ENCODE measurements around the gene TRAF3IP1.

DNA sequence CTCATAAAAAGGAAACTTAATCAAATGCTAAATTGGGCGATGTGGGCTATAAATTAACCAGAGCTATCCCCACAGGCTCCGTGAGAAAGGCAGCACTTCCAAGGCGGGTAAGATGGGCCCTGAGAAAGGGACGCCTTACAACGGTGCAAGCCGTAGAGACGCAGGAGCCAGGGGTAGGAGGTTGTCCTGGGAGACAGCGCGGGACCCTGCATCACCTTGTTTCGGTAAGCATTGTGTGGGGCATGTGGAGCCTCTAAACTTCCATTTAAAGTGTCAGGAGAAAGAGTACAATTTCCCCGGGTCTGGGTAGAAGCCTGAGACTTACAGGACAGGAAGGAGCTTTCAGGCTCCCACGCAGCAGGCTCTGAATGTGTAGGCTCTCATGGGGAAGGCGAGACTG lies 30.7 kb upstream of the TRAF3IP1 start:
- TF ChIP-seq, protein P1, sequence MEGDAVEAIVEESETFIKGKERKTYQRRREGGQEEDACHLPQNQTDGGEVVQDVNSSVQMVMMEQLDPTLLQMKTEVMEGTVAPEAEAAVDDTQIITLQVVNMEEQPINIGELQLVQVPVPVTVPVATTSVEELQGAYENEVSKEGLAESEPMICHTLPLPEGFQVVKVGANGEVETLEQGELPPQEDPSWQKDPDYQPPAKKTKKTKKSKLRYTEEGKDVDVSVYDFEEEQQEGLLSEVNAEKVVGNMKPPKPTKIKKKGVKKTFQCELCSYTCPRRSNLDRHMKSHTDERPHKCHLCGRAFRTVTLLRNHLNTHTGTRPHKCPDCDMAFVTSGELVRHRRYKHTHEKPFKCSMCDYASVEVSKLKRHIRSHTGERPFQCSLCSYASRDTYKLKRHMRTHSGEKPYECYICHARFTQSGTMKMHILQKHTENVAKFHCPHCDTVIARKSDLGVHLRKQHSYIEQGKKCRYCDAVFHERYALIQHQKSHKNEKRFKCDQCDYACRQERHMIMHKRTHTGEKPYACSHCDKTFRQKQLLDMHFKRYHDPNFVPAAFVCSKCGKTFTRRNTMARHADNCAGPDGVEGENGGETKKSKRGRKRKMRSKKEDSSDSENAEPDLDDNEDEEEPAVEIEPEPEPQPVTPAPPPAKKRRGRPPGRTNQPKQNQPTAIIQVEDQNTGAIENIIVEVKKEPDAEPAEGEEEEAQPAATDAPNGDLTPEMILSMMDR (IDR thresholded peaks at IDR 0.05): no peak
- no peak for TF ChIP-seq POLR2AphosphoS5 (IDR thresholded peaks at IDR 0.05)
- no peak for TF ChIP-seq POLR2A (IDR thresholded peaks at IDR 0.05; ENCODE audit: low read depth)
- no peak for TF ChIP-seq EP300 (IDR thresholded peaks at IDR 0.05)
